ENCODE data around the gene UQCC5.

Gene UQCC5

DNA sequence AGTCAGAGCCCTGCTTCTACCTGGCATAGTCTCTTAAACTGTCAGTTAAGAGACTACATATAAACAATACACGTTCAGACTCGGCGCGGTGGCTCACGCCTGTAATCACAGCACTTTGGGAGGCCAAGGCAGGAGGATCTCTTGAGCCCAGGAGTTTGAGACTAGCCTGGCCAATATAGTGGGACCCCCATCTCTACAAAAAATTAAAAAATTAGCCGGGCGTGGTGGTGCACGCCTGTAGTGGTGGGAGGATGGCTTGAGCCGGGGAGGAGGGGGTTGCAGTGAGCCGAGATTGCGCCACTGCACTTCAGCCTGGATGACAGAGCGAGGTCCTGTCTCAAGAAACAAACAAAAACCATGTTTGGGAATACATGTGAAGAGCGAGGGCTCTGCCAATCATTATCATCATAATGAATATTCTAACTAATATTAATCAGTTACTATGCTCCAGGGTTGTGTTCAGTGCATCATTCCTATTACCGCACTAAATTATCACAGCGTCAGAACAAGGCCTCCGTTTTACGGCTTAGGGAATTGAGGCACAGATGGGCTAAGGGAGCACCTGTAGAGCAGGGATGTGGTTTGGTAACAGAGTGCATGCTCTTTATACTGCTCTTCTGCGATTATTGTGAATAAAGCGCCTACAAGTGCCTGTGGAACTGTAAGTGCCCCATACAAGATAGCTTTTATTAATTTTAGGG is 844 bp upstream of the UQCC5 start:
- DNase-seq: no peak

DNA sequence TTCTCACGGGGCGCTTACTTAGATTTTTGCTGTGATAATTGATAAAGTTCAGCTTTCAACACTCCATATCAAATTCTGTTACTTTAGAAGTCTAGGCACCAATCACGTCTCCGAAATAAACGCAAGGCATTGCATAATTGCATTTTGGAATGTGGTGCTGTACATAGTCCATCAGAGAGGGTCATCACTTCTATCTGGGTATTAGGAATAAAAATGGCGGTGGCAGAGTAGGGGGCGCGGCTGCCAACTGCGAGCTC is 365 bp upstream of the UQCC5 start:
- no peak for DNase-seq

DNA sequence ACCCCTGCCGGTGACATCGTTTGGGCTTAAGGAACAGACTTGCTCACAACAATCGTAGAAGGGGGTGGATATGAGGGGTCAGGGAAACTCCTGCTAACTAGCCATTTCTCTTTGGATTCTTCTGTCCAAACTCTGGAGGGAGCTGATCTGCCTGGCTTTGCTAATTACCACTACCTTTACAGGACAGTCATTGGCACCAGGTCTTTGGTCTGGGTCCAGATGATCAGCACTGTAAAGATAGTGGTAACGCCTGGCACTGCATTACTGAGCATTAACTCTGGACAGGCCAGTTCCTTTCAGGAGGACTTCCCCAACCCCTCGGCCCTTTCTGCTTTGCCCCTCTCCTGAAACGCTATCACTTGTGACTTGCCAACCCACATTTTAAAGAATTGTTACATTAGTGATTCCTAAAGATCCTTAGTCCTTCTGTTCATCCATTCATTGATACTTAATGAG is 788 bp downstream of the UQCC5 start:
- DNase-seq: no peak

DNA sequence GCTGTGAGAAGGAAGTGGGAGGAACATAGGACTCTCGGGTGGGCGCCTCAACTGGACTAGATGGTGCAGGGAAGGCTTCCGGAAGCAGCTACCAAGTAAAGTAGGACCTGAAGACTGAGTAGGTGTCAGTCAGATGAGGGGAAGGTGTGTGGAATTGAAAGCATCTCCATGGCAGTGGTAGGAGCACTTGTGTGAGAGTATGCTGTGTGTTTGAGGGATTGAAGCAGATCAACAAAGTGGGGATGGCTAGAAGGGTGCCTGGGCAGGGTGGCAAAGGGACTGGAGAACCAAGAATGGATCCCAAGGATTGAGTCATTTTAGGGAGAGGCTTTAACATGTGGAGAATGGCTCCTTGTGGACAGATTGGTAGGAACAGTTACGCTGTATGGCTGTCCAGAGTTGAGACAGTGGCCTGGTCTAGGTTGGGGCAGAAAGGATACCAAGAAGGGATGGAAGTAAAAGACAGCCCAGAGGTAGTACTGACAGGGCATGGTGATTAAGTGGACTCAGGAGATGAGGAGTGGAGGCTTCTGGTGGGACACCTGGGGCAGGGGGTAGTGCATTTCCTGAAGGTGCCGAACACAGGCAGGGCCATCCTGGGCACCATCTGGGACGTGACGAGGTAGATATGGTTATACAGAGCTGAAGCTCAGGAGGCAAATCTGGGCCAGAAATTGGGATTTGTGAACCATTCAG is 1.5 kb downstream of the UQCC5 start:
- no peak for DNase-seq

DNA sequence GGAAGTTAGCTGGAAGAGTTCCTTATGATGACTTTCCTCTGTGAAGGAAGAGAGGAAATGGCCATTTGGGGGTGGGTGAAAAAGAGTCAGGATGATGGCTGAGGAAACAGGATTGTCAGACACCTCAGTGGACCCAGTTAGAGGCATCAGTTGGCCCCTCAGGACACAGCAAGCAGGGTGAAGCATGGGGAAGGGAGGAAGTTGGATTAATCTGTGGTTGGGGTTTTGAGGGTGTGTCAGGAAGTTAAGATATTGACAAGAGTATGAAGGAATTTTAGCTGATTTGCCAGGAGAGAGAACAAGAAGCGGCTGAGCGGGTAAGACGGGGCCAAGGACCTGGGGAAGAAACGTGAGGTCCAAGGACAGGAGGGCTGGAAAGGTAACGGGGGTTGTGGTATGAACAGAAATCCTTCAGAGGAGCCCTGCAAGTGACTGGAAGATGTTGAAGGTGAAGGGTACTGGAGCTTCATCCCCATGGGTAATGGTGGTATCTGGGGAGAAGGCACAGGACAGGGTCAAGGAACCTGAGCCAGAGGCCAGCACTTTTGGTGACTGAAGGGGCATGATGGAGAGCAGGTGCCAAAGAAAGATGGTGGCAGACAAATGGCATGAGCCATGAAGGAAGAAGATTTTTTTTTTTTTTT is 2.7 kb downstream of the UQCC5 start:
- no peak for DNase-seq

DNA sequence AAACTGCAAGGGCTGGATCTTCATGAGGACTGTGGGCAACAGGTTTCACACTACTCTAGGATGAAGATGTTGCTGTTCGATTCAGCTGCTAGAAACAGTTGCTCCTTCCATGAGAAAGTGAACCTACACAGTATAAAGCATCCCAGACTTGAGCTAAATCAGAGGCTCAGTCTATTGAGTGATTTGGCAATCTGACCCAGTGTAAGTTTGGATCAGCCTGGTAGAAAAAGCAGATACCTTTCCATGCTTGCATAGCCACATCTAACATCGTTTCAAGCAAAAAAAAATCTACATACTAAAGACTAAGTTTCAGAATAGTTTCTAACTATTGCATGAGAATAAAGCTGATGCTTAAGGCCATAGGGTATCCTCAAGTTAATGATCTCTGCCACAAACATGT is 4.6 kb downstream of the UQCC5 start:
- no peak for DNase-seq

DNA sequence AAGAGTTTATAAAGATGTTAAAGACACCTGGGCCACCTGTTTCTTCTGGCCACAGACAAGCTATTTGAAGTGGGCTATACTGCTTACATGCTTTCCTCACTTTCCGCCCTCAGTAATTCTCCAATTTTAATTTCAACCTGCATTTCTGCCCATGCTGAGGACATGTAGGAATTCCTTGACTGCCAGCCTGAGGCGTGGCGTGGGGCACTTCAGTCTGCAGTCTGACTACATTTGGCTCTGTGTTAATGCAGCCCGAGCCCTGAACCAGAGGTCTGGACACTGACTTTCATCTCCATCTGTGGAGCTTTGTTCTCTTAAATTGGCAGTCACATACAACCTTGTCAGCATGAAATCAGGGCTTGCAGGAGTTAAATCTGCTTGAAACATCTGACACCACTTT is 8.5 kb downstream of the UQCC5 start:
- DNase-seq: no peak

DNA sequence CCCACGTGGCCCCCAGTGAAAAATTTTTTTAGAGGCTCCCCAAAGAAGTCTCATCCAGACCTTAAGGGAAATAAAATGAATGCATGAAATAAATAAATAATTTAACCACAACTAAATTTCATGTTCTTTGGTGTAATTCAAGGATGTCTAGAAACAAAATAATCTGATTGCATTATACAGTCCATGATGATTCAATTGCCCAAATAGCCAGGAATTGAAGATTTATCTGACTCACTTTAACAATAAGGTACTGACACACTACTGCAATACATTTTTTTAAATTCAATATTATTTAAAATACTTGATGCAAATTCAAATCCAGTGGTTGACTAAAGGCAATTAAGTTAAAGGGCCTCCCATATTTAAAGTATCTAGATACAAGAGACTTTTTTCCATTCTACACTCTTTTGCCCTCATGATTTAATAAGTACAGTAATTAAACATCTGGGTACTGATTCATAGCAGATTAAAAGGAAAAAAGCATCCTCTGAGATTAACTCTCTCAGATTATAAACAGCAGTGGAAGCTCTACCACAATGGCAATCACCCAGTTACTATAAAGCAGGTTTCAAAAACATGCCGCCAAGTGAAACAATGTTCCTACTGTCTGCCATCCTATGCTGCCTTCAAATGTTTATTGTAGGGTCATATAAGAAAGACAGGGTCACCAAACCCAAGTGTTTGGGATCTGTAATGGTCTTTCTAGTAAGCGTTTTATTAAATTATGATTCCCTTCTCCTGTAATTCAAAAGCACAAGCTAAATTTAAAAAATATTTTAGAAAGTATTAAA is 9.9 kb downstream of the UQCC5 start:
- no peak for DNase-seq

DNA sequence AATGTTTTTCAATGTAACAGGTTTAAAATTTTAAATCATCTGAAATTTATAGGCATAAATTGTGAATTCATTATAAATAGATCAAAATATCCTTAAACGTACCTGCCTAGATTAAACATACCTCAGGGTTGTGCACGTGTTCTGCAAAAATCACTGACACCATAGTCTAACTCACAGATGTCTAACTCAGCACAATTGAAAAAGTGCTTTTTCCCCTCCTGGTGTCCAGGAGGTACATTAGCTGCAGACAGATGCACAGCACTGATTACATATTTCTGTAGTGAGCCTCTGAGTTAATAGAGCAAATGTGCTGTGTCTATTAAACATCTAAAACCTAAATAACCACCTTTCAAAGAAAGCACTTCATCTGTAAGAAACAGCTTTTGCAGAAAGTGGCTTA is 10.7 kb downstream of the UQCC5 start:
- DNase-seq: no peak

DNA sequence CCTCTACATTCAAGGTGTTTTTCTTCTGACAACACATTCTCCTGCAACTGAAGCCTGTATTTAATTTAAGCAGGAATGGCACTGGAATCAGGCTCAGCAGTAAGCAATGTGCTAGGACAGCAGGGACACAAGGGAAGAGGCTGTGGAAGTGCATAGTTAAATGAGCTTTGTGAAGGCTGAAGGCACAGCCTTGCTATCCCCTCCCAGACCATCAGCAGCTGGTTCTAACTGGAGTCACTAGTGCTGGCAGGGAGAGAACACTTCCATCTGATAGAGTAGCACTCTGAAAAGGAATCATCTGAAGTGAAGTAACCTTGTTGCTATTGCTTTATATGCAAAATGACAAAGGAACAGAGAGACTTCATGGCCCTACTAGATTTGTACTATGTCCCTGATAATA is 14.7 kb downstream of the UQCC5 start:
- no peak for DNase-seq

DNA sequence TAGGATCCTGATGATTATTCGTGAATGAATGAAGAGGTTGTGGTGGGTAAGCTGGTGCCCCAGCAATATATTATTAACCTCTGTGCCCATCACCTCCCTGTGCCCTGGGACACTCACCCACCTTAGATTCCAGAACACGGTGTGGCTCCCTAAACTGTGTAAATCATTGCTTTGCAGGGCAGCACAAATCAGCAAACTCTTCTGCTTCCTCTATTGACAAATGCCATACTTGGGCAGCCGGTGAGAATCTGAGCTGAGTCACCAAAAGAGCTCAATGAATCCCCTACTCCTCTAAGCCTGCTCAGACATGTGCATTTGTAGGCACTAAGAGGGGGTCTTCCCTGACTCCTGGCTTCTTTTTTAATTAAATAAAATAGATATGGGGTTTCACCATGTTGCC is 15.7 kb downstream of the UQCC5 start:
- DNase-seq: no peak

DNA sequence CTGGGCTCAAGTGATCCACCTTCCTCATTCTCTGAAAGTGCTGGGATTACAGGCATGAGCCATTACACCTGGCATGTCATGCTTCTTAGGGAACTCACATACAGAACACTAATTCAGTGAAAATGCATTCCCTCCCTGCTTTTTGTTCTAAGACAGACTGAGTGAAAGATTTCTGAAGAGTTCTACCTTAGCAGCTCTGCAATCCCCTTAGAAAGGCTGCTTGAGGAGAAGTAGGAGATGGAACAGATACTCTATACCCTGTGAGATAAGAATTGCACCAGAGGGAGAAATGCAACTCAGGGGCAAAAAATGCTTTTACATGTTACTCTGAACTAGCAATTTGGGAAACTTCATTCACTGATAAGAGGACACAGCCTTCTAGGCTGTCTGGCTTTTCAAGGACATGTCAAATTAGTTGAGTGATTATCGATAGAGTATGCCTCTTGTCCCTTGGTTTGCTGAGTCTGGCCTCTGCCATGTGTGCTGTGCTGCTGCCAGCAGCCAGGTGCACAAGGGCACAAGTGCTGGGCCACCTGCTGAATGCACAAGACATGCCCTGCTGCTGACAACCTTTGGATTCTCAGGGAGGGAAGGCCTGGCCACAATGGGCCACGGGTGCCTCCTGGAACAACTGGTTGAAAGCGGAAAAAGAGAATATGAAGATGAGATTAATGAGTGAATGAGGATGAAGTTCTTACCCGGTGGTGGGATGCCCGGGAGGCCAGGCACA is 17.8 kb downstream of the UQCC5 start:
- no peak for DNase-seq

DNA sequence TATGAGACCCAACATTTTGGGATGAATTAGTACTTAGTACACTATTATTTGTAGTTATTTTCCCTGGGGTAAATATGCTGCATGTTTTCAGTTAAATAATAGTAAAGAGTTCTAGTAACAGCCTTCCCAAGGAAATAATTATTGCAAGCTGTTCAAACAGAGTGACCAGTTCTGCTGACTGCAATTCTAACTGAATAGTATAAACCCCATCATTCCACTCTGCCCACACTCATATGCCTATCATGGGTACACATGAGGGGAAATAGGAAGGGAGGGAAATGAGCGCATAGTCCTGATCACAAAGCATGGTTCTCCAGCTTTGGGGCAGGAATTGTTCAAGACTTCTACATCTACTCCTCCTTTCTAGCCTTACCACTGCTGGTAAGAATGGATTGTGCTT is 18.7 kb downstream of the UQCC5 start:
- no peak for DNase-seq

DNA sequence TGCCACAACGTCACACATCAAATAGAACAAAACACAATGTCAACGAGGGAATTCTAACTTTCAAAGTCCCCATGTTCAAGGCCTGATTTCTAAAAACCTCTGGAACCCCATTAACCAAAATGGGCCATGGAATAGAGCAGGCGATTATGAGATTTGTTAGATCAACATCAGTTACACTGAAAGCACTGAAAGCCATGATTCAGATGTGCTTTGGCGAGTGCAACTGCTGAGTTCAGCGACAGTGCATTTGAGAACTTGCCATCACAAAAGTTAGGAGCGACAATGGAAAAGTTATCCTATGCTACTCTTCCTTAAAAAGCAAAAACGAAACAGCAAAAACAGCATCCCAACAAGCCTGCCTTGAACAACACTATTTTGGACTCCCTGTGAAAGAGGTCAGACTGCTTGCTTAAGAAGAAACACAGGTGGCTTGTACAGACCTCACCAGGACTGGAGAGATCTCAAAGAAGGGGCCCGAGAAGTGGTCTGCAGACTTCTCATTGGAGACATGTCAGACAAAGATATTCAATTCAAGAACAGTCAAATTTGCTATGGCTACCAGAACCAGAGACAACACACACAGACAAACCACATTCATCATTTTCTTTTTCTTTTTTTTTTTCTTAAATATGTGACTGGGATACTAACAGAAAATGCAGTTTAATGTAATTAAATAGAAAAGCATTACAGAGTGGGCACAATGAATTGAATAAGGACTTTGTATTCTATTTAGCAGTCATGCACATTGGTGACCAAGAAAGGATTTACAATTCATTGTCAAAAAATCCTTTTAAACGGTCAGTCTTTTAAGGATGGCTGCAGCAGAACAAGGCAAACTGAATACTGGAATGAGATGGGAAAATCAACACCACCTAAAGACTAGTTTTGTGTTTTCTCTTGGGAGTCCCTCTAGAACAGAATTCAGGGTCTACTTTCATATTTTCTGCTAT is 20.9 kb downstream of the UQCC5 start:
- no peak for DNase-seq

DNA sequence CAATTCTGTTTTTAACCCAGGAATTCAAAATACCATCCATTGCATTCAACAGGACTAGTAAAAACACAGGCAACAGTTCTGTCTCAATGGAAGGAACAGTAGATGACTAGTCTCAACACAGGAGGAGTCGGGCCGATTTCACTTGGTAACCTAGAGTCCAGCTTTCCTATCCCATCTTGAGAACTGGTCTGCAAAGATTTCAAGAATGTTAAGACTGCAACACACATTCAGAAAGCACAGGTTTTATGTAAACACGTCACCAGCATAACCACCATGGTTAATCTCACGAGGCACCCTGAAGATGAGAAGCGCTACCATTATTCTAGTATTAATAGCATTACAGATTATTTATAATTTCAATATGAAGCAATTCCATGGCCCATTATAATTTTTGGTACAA is 22.0 kb downstream of the UQCC5 start:
- DNase-seq: no peak

DNA sequence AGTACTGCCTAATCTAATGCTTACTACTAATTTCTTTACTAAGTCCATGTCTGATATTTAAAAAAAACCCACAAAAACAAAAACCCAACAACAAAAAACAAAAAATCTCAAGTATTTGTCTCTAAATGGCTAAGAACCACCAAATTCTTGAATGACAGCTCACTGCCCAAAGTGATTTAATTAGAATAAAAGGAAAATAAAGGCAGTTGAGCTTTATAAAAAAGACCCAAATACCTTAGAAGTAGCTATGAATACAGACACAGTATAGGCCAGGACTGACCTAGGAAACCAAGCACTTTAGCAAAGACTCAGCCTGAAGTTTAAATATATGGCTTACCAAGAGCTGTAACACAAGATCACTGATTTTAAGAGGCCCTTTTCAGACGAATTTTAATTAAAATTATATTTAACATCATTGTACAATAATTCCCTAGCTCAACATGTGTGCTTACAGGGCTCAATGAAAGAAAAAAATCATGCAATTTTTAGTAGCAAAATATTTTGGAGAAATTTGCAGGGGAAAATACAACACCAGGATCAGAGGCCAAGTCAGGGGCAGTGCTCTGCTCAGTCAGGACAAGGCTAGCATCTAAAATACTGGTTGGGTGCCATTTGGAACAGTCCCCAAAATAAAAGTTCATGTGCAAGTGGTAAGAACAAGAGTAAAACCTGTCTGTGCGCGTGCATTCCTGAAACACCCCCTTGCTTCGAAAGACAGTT is 24.8 kb downstream of the UQCC5 start:
- peak; percentile 83 for DNase-seq

DNA sequence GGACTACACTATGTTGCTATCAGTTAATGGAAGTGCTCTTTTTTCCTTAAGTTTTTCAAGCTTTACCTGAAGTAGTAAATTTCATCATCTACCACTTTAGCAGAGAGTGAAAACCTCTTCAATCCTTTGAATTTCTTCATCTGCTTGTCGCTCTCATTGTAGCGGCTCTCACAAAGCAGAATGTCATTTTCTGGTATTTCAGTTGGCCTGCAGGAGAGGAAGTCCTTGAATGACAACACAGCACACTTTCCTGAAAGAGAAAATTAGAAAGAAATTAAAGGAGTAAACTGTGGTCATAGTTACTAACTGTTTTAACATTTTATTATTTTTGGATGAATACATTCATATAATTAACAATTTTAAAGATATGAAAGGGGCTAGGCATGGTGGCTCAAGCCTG is 27.6 kb downstream of the UQCC5 start:
- DNase-seq: no peak

DNA sequence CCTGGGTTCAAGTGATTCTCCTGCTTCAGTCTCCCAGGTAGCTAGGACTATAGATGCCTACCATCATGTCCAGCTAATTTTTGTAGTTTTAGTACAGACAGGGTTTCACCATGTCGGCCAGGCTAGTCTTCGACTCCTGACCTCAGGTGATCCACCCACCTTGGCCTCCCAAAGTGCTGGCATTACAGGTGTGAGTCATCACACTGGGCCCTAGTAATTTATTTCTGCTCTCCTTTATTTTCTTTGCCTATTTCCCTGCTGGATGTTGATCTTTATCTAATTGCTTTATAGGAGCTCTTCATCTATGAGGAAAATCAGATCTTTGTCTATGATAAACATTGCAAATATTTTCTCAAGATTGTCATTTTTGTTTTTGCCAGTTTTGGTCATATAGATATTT is 31.7 kb downstream of the UQCC5 start:
- no peak for DNase-seq

DNA sequence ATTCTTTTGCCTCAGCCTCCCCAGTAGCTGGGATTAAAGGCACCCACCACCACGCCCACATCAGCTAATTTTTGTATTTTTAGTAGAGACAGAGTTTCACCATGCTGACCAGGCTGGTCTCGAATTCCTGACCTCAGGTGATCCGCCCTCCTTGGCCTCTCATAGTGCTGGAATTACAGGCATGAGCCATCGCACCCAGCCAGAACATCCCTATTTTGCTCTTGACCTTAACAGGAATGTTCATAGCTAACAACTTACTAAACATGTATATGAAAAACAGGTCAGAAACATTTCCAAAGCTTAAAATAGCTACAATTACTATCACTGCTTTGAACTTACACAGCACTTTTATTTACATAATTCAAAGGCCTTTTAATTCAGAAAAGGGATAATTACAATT is 33.7 kb downstream of the UQCC5 start:
- DNase-seq: no peak

DNA sequence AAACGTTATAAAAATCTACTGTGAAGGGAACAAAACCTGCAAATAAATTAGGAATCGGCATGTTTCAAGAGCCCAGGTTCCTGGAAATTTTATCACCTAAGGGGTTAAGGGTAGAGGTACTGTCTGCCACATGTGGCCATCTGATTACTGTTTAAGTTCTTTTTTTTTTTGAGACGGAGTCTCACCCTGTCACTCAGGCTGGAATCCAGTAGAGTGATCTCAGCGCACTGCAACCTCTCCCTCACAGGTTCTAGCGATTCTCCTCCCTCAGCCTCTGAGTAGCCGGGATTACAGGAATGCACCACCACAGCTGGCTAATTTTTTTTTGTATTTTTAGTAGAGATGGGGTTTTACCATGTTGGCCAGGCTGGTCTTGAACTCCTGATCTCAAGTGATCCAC is 35.8 kb downstream of the UQCC5 start:
- DNase-seq: no peak

All from eye (tissue), 1 donor.